K562 (cell line): Measurements from ENCODE around the gene ZFYVE28. TPM values are rescaled to one million over a fixed set of nuclear protein-coding genes. Genes with fewer than 3 reads are reported as not detected.

Experiments
- ATAC-seq: fragments of 200-7000 bp; cut with Tn5 transposase; 3 replicates; pipeline ENCODE4 v1.9.1; 2020; ENCODE audit warnings: moderate library complexity
- BruUV-seq: library from RNA; stranded (reverse); fragments of 400-500 nt; replicated peaks from 2 replicates; lab custom pipeline; 2021; lab: Mats Ljungman, UMichigan
- CTCF ChIA-PET: fragments of 300-600 bp; formaldehyde crosslinking; extraction: SDS; loops from one replicate; lab custom pipeline; 2021; ENCODE audit warnings: low intra/inter-chr PET ratio; lab: Yijun Ruan, JAX
- POLR2A ChIA-PET: fragments of 300-600, 350-650 bp; sonication (Branson Sonifier 250); formaldehyde crosslinking; extraction: SDS; loops from one replicate; lab custom pipeline; 2021; ENCODE audit warnings: antibody characterized with exemption, inconsistent platforms; lab: Yijun Ruan, JAX
- DNase-seq, 4 experiments: peaks; one replicate each; pipeline versions ENCODE4 v3.0.0 to v3.0.0-alpha.2; 2011 to 2018; ENCODE audit warnings: low spot score in 3 of 4, mixed read lengths in 3 of 4; ENCODE audit errors: extremely low read depth in 1 of 4
- FAIRE-seq: peaks from 2 replicates; lab custom pipeline; 2011; peaks lifted over from hg19 to GRCh38; lab: Jason Lieb, UNC
- H2AFZ ChIP-seq: 2 replicates; pipeline ENCODE4 v1.6.0; 2011; ENCODE audit warnings: low read depth, low read length, control low read depth, inconsistent platforms
- H3K27ac ChIP-seq: fragments of 200-600 bp; 3 replicates; pipeline ENCODE4 v1.8.0; 2011; ENCODE audit warnings: low read depth, mild to moderate bottlenecking, control low read depth, inconsistent platforms, low read length, moderate library complexity, mixed read lengths; ENCODE audit errors: extremely low read depth
- H3K27me3 ChIP-seq, 2 experiments: fragments of 300-600 bp in 1 of 2; 2 replicates in 1 of 2; 3 replicates in 1 of 2; pipeline versions ENCODE4 v1.6.0 to v1.8.0; 2011; ENCODE audit warnings: inconsistent platforms in 2 of 2, low read length in 2 of 2, mild to moderate bottlenecking in 1 of 2, mixed read lengths in 1 of 2, moderate library complexity in 1 of 2; ENCODE audit not compliant: control insufficient read depth in 2 of 2, insufficient read depth in 2 of 2
- H3K36me3 ChIP-seq: fragments of 300-600 bp; 3 replicates; pipeline ENCODE4 v1.8.0; 2011; ENCODE audit warnings: mild to moderate bottlenecking, low read length, inconsistent platforms; ENCODE audit not compliant: control insufficient read depth, insufficient read depth
- H3K4me1 ChIP-seq, 2 experiments: fragments of 200-600 bp in 1 of 2; replicated peaks in 1 of 2; 2 replicates in 1 of 2; 3 replicates in 1 of 2; pipeline versions ENCODE4 v1.5.1 to v1.8.0; 2011; ENCODE audit warnings: inconsistent platforms in 2 of 2, low read length in 2 of 2, mild to moderate bottlenecking in 1 of 2, mixed read lengths in 1 of 2, moderate library complexity in 1 of 2; ENCODE audit not compliant: control insufficient read depth in 2 of 2, insufficient read depth in 2 of 2
- H3K4me2 ChIP-seq: 2 replicates; pipeline ENCODE4 v1.6.1; 2011; ENCODE audit warnings: low read length, control low read depth, inconsistent platforms, mixed read lengths; ENCODE audit not compliant: insufficient read depth
- H3K4me3 ChIP-seq: fragments of 200-600 bp; sonication (generic), shearing (Covaris generic); 2 replicates; pipeline ENCODE4 v1.5.1; 2016; ENCODE audit warnings: control low read depth, inconsistent platforms
- H3K79me2 ChIP-seq: fragments of 200-600 bp; 3 replicates; pipeline ENCODE4 v1.8.0; 2011; ENCODE audit warnings: low read length, inconsistent platforms; ENCODE audit not compliant: control insufficient read depth, insufficient read depth
- H3K9ac ChIP-seq, 2 experiments: 2 replicates each; pipeline versions ENCODE4 v1.6.0 to v1.6.1; 2011; ENCODE audit warnings: low read depth in 2 of 2, low read length in 2 of 2, control low read depth in 1 of 2, inconsistent platforms in 1 of 2, mild to moderate bottlenecking in 1 of 2, mixed read lengths in 1 of 2; ENCODE audit not compliant: insufficient read depth in 1 of 2
- H3K9me1 ChIP-seq: one replicate; pipeline ENCODE4 v1.6.0; 2011; ENCODE audit warnings: inconsistent platforms, mild to moderate bottlenecking, low read length, moderate library complexity; ENCODE audit not compliant: control insufficient read depth, insufficient read depth
- H3K9me3 ChIP-seq: replicated peaks from 2 replicates; pipeline ENCODE4 v1.5.1; 2011; ENCODE audit warnings: low read depth, low read length, inconsistent platforms; ENCODE audit not compliant: control insufficient read depth, insufficient read depth
- H4K20me1 ChIP-seq: replicated peaks from 2 replicates; pipeline ENCODE4 v1.6.1; 2011; ENCODE audit warnings: low read length, inconsistent platforms, mixed read lengths; ENCODE audit not compliant: control insufficient read depth, insufficient read depth
- FIP1L1 ChIP-seq: fragments of 200-400 bp; formaldehyde crosslinking; IDR thresholded peaks from 2 replicates; pipeline ENCODE4 v1.6.1; 2018; ENCODE audit warnings: mild to moderate bottlenecking, low read depth, low read length; ENCODE audit not compliant: poor library complexity, severe bottlenecking
- UBTF ChIP-seq, 2 experiments: IDR thresholded peaks; 2 replicates each; pipeline ENCODE4 v1.6.1; 2012; ENCODE audit warnings: improper control_type of control experiment in 2 of 2, low read depth in 2 of 2, low read length in 2 of 2, borderline replicate concordance in 1 of 2
- ZBTB33 ChIP-seq: sonication (generic); formaldehyde crosslinking; IDR thresholded peaks from 2 replicates; pipeline ENCODE4 v1.8.1; 2023; ENCODE audit warnings: mild to moderate bottlenecking, missing genetic modification reagents
- ZNF282 ChIP-seq: sonication (generic); formaldehyde crosslinking; IDR thresholded peaks from 2 replicates; pipeline ENCODE4 v1.8.1; 2023; ENCODE audit warnings: missing genetic modification reagents
- ZNF639 ChIP-seq, 2 experiments: fragments of 200-800 bp in 1 of 2; sonication (Bioruptor generic) in 1 of 2; sonication (generic) in 1 of 2; formaldehyde crosslinking in 1 of 2; IDR thresholded peaks in 1 of 2; conservative IDR thresholded peaks in 1 of 2; 2 replicates each; pipeline versions ENCODE4 v1.5.0 to v1.6.1; 2016 to 2020; ENCODE audit warnings: missing compliant biosample characterization in 1 of 2, missing genetic modification characterization in 1 of 2, missing genetic modification reagents in 1 of 2
- WGBS: fragments of 100-300 bp; shearing (Covaris generic); methylation state at CpG from one replicate; pipeline ENCODE4 v1.1.6; 2016; ENCODE audit warnings: low coverage, mixed read lengths; ENCODE audit not compliant: insufficient coverage; ENCODE audit errors: missing lambda C conversion rate; 5-methylcytosine and 5-hydroxymethylcytosine counted together
- in situ Hi-C: fragments of 300-500 bp; cut with MboI; formaldehyde crosslinking; loops from 4 replicates; pipeline ENCODE4 v1.15.0; 2018; ENCODE audit warnings: inconsistent platforms, mixed read lengths
- intact Hi-C: fragments of 100-400 bp; cut with micrococcal nuclease; formaldehyde crosslinking; loops from 2 replicates; pipeline ENCODE4 v1.14.2; 2022
- polyA plus RNA-seq, 8 experiments: library from polyadenylated mRNA; depleted of rRNA in 4 of 8; stranded (reverse) in 5 of 8; unstranded in 3 of 8; fragments of >200 nt; fragmentation: Nextera tagmentation in 2 of 8; fragmentation: Illumina TruSeq in 1 of 8; extraction: Ambion mirVana in 2 of 8; extraction: Trizol in 1 of 8; gene quantifications; 2 replicates each; pipeline versions ENCODE4 v1.2.1 to v1.2.3, GENCODE V29; 2011 to 2014; ENCODE audit warnings: inconsistent platforms in 1 of 8, missing spikeins in 1 of 8
- total RNA-seq, 7 experiments: library from RNA; depleted of rRNA in 6 of 7; stranded (reverse); fragments of >200 nt in 6 of 7; fragmentation: Illumina TruSeq in 2 of 7; extraction: Trizol in 2 of 7; gene quantifications; 2 replicates each; pipeline versions ENCODE4 v1.2.1 to v1.2.3, GENCODE V29; 2011 to 2021; ENCODE audit warnings: low replicate concordance in 1 of 7

The ZFYVE28 gene
- total and polyA plus RNA-seq, 9 of the 15 experiments (the other 6 are each of a cell fraction or from before 2014, with no cell fraction given), result 1.3 to 24.8 (median 8.9) TPM

- ChIA-PET CTCF (interaction anchor here (2.4 kb wide), 1 partner anchor 243 kb away, joined by 19 read pairs; no protein-coding TSS in a partner anchor), POLR2A (interaction anchor here (0.8 kb wide), 1 partner anchor 10 kb away, joined by 3 read pairs; no protein-coding TSS in a partner anchor)
- FAIRE-seq (no peak), DNase-seq (no peak), ATAC-seq (no peak)
- Histone ChIP-seq H3K9ac (peak overlapping the region in 1 of 2 experiments; percentile 89; a peak in 2 of 4 replicates), H3K27ac (no peak overlapping the region), H3K9me3 (no peaks in the 10 kb centered on the region), H4K20me1 (no peaks in the 10 kb centered on the region), H3K9me1 (no peaks in the 10 kb centered on the region), H3K4me1 (peaks cover 17 to 61% of the 10 kb centered on the region in 2 experiments; a peak in 4 of 5 replicates), H2AFZ (0 out of 2 replicates have a peak overlapping the region, but pooled peaks have one; percentile 46), H3K4me3 (peak overlapping the region; percentile 48), H3K4me2 (peak overlapping the region; percentile 20; the same call in 1 of the 2 replicates), H3K27me3 (peaks cover 12 to 21% of the 10 kb centered on the region in 2 experiments; a peak in 4 of 5 replicates), H3K79me2 (peaks cover 8% of the 10 kb centered on the region), H3K36me3 (no peaks in the 10 kb centered on the region; the same call in 2 of the 3 replicates)
- no TSS peak for BruUV-seq
- WGBS, result 71% methylated on average over 18 of the region's 35 CpGs
- intact Hi-C loops (no loop called here), in situ Hi-C loops (no loop called here)
- 0 out of 4 replicates have a peak, but pooled peaks of 1 of the 2 experiments have one; percentile 3 for TF ChIP-seq UBTF (IDR thresholded peaks at IDR 0.05; ENCODE audit: borderline replicate concordance in 1 of 2, low read depth in 2 of 2, low read length in 2 of 2)
- TF ChIP-seq ZBTB33 (CRISPR knock-in tag), result peak; percentile 88
- no peak for TF ChIP-seq ZNF282 (CRISPR knock-in tag)
- 0 out of 4 replicates have a peak, but pooled peaks of 1 of the 2 experiments have one; percentile 8 for TF ChIP-seq ZNF639 (CRISPR knock-in tag; conservative IDR thresholded peaks at IDR 0.05 in 1 of 2, IDR thresholded peaks at IDR 0.05 in 1 of 2)
- no peak for TF ChIP-seq FIP1L1
Measured at GRCh38 chr4:2462992-2463762, 44.7 kb upstream of the ZFYVE28 start.
